NOMO-1 treated with DMSO at 0.1 percent for 48 hours (cell line): ENCODE data around the gene PRPF40B.

ENCODE experiments used
- DNase-seq: peaks from one replicate; lab custom pipeline; 2025; ENCODE audit not compliant: unreplicated experiment; lab: John Stamatoyannopoulos, UW

The PRPF40B gene

DNA sequence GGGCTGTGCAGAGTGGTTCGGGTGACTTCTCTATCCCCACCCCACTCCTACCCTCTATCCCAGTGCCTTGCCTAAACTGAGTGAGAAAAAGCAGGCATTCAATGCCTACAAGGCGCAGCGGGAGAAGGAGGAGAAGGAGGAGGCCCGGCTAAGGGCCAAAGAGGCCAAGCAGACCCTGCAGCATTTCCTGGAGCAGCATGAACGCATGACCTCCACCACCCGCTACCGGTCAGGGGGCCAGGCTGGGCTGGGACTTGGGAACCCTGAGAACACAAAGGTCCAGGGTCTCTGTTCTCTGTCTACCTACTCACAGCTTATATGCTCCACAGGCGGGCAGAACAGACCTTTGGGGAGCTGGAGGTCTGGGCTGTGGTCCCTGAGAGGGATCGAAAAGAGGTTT, 11.7 kb downstream of the PRPF40B start:
- DNase-seq: no peak

DNA sequence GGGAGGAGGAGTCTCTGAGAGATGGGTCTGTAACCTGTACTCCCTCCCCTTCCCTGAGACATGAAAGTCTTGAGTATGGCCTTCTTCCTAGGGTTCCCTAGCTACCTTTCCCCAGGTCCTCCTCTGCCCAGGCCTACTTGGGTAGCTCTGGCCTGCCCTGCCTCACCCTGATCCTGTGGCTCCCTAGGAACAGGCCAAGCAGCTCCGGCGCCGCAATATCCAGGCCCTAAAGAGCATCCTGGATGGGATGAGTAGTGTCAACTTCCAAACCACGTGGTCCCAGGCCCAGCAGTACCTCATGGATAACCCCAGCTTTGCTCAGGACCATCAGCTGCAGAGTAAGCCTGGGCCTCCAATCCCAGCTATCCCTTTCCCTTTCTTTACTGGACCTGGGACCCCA, 12.3 kb downstream of the PRPF40B start:
- no peak for DNase-seq

DNA sequence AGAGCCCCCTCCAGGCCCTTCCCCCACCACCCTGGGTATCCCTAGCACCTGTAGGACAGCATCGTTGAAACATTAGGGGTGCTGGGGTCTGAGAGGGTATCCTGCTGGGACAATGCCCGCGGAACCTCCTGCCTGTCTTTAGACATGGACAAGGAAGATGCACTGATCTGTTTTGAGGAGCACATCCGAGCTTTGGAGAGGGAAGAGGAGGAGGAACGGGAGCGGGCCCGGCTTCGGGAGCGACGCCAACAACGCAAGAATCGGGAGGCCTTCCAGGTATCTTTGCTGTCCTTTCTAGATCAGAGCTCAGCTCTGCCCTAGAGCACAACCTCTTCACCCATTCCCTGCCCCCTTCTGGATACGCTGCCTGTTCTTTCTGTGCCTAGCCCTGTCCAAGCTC, 13.2 kb downstream of the PRPF40B start:
- no peak for DNase-seq

DNA sequence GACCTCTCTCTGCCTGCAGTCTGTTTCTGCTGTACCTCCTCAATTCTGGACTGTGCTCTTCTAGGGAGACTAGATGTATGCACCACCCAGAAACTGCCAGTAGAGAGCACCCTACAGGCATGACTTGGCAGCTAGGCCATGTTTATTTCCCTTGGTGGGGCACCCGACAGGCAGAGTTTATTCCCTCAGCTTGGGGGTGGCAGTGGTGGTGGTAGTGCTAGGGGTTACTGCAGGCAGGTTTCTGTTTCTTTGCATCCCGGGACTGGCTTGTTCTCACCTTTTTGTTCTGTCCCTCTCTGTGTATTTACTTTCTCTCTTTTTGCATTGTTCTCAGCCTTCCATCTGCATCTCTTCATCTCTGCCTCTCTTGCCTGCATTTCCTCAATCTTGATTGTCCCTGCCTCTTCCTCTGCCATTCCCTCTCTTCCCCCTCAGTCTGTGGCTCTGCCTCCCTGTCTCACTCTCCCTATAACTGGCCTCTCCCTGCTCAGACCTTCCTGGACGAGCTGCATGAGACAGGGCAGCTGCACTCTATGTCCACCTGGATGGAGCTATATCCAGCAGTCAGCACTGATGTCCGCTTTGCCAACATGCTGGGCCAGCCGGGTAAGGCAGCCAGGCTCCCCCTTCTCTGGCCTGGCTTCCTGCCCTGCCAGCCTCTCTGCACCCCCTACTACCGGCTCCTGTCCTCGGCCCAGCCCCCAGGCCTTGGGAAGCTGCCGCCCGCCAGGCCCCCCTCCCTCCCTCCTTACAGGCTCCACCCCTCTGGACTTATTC, 13.8 kb downstream of the PRPF40B start:
- peak; percentile 37 for DNase-seq

DNA sequence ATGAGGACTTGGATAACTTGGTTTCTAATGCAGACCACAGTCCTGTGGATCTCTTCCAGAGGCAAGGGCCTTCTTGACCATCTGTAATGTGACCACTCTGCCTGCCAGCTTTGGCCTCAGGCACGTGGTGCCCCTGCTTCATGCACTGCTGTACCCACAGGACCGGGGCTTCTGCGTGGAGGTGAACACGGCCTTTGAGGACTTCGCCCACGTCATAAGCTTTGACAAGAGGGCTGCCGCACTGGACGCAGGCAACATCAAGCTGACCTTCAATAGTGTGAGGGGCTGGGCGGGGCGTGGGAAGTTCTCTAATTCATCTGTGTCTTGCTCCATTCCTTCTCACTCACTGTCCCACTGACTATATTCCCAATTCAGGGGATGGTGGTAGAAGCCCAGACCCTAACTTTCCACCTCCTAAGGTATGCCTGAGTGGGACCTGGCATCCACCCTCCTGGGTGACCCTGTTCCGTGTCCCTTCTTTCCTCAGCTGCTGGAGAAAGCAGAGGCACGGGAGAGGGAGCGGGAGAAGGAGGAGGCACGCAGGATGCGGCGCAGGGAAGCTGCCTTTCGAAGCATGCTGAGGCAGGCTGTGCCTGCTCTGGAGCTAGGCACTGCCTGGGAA, 18.5 kb downstream of the PRPF40B start:
- no peak for DNase-seq

DNA sequence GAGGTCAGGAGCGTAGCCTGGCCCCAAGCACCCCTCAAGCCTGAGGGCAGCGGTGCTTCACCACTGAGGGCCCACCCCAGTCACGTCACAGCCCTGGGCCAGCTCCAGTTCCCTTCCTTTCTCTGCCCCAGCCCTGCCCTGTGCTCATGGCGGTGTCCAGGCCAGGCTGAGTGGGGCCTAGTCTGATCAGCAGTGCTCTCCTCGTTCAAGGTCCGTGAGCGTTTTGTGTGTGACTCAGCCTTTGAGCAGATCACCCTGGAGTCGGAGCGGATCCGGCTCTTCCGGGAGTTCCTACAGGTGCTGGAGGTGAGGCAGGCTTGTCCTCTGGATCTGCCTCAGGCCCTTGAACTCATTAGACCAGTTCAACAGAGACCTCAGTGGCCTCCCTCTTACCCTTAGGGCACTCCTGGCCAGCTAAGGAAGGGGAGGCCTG, 19.0 kb downstream of the PRPF40B start:
- no peak for DNase-seq

DNA sequence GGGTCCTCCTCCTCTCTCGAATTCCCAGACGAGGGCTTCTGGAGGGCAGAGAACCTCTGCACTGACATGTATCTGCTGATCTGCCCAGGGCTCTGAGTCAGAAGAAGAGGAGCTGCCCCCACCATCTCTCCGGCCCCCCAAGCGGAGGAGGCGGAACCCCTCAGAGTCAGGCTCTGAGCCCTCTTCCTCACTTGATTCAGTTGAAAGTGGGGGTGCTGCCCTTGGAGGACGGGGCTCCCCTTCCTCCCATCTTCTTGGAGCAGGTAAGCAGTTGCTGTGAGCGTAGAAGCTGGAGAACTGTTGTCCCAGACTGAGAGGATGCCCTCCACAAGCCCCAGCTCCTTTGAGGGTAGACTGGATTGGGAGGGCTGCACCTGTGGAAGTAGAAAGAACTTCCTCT, 19.8 kb downstream of the PRPF40B start:
- DNase-seq: no peak

DNA sequence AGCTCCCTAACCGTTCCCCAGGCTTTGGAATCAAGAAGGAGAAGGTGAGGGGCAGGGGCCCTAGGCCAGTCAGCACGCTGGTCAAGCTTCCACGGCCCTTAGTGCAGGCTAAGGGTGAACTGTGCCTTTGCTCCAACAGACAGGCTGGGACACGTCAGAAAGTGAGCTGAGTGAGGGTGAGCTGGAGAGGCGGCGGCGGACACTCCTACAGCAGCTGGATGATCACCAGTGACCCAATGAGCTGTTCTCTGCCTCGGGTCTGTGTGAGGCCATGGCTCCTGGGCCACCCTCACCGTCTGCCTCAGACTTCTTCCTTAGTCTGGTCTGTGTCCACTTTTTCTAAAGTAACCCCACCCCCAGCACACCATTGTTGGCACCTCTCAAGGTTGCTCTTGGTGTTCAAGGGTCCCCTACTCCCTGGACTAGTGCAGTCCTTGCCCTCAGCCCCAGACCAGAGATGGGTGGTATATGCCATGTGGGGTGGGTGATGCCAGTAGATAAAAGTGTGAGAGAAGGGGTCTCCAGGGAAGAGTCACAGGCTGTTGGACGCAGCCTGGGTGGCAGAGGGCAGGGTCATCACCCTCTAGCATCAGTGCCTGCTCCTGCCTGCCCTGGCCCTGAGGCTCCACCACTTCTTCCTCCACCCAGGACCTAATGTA, 20.7 kb downstream of the PRPF40B start:
- no peak for DNase-seq

DNA sequence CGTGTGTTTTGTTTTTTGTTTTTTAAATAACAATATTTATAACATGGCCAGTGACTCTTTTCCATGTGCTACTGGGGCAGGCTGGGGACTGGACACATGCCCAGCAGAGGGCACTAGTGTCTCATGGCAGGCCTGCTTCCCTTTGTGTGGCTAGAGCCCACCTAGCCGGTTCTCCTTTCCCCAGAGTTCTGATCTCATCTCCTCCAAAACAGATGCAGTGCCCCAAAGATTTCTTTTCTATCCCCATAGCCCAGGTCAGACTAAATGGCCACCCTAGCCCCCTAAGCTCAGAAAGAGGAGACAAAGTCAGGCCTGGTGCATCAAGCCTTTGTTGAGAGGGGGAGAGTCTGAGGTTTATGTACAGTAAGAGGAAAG, 21.2 kb downstream of the PRPF40B start:
- DNase-seq: peak; percentile 76

DNA sequence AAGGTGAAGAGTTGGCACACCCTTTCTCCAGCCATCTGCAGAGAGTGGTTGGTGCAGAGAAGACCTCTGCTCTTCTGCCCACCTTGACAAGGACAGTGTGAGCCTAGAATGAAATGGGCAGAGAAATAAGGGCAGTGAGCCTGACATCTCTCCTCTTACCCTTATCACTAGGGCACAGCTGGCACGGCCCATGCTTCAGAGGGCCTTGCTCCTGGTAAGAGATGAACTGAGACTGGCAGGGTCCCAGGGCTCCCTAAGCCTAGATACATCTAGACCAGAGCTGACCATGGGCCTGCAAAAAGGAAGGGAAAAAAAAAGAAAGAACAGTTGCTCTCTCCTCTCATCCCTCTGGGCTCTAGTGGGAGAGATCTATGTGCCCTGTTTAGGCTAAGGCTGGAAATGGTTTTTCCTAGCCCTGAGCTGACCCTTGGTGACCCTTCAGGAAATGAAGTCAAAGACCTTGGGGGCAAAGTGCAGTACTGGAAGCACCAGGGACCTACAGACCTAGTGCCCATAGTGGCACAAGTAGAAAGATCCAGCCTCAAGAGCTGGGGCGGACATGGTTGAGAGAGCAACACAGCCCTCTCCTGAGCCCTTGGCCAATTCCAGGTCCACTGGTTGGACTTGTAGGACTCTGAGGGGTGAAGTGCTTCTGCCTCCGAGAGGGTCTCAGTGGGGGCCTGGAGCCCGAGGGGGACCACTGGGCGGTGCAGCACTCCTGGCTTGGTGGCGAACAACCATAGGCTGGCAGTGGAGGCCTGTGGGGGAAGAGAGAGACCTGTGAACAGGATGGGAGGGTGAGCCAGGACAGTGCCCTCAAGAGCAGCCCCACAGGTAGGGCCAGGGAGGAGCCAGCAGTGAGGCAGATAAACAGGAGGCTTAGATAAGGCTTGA, 22.0 kb downstream of the PRPF40B start:
- no peak for DNase-seq

DNA sequence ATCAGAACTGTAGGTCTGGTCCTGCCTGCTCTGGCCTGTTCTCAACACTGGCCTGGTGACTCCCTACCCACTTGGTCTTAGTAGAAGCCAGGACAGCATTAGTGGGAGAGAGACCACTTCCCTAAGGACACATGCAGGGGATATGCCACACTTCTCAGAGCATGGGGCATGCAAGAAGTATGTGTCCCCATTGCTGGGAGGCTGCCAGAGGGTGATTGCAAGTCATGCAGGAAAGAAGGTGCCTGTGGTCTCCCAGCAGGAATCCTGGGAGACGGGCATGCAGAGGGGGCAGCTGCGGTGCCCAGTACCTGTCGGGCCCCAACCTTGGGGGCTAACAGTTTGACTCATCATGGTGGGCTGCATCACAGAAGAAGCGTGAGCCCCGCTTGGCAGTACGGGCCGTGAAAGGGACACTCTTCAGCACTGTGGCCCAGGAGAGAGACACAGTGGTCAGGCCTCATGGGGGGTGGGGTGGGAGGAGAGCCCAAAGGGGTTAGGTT, 23.0 kb downstream of the PRPF40B start:
- DNase-seq: no peak

DNA sequence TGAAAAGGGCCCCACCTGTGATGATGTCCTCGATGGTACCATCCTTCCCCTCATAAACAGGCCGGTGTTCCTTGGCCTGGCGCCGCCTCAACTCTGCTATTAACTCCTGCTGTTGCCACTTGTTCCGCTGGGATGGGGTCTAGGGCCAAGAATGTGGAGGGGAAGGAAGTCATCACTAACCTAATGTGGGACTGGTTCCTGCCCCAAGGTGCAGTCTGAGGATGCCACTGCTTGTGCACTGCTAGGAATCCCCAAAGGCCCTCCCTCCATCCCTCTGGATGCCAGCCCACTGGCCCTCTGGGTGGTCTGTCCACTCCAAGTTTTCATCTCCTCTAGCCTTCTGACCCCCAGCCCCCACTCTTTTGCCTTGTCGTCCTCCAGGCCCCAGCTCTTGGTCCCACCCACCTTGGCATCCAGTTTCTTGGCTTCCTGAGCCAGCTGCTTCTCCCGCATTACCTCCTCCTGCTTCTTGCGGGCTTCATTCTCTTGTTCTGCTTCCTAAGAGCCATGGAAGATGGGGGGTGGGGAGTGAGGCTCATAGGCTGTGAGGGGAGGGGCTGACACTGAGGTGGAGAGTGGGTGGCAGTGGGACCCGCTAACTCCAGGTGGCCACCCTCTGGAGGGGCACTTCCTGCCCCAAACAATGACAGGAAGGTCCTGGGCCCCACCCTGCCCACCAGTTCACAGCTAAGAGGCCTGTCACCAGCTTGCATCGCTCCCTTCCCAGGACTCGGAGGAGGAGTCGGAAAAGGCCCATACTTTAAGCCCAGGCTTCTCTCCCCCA, 23.7 kb downstream of the PRPF40B start:
- DNase-seq: no peak

DNA sequence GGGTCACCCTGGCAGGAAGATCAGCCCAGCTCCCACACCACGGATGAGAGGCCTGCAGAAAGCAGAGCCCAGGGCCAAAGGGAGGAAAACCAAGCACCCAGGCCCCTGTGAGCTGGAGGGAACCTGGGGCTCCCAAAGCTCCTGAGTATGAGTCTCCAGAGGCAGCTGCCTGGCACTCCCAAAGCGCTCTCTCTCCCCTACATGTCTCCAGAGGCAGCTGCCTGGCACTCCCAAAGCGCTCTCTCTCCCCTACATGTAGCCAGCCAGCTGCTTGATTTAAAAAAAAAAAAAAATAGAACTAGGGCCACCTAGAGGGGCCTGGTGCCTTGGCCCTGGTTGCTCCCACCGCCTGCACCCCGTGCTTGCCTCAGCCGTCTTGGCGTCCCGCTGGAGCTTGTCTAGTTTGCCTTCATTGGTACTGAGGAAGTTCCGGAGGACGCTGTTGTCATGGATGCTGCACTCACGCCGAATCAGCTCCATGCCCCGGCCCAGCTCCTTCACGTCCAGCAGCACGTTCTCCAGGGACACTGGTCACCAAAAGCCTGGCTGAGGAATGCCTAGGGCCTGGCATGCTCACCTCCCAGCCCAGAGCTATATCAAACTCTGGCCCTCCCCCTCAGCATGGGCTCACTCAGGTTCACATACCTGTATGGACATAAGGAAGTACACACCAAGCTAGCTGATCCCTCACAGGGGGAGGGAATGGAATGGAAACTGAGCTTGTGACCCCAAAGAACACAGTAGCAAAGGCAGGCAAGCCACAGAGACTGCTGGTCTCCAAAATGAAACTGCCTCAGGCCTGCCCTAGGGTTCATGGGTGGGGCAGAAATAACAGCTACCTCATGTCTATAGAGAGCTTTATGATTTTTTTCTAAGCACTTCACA, 24.7 kb downstream of the PRPF40B start:
- DNase-seq: no peak

DNA sequence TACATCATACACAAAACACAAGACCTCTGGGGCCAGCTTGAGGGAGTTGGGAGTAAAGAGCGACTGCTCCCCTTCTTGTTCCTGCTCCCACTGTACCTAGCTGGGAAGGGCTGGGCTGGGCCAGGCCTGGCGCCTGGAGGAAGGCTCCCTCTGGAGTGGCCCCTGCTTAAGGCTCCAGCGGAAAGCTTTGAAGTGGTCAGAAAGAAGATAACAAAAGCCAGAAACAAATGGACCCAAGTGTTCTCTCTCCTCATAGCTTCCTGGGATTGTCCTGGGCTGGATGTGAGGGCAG, 25.3 kb downstream of the PRPF40B start:
- no peak for DNase-seq

DNA sequence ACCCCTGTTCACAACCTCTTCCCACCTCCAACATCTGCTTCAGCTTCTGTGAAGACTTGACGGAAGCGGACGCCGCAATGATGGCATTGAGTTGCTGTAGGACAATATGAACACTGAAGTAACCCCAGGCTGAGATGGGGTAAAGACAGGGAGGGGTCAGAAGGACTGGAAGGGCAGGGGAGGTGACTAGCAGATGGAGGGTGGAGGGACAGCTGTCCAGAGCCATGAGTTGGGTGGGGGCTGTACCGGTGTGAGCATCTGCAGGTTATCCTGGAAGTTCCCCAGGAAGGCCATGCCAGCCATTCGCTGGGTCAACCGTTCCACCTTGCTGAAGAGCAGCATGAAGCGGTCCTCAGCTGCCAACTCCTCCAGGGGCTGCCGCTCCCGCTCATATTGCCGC, 26.1 kb downstream of the PRPF40B start:
- no peak for DNase-seq

DNA sequence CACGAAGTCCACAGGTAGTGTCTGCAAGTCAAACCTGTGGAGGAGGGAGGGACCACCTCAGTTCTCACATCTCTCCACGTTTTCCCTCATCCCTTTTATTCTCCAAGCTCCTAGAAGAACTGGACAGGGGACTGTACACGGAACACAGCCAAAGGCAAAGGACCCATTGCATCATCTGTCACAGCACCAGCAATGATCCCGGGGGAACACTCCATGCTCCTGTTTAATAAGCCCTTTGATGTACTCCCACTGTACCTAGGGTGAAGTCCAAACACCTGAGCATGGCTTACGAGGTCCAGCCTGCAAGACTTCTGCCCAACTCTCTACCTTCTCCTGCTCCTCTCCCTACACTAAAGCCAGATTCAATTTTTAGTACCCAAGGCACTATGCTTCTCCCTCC, 26.5 kb downstream of the PRPF40B start:
- DNase-seq: no peak

DNA sequence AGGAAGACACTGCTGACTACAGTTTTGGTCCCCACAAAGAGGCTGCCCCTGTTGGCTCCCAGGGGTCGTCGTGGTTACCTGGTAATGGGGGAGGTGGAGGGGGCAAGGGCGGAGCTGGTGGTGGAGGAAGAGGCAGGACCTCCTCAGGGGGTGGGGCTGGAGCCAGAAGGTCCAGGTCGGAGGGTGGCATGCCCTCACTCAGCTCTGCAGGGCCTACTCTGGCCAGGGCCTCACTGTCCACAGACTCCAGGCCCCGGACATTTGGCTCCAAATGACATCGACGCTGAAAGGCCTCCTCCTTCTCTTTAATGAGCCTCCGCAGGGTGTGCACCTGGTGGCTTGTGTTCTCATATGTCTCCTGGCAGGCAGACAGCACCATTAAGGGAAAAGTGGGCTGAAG, 28.5 kb downstream of the PRPF40B start:
- DNase-seq: no peak

DNA sequence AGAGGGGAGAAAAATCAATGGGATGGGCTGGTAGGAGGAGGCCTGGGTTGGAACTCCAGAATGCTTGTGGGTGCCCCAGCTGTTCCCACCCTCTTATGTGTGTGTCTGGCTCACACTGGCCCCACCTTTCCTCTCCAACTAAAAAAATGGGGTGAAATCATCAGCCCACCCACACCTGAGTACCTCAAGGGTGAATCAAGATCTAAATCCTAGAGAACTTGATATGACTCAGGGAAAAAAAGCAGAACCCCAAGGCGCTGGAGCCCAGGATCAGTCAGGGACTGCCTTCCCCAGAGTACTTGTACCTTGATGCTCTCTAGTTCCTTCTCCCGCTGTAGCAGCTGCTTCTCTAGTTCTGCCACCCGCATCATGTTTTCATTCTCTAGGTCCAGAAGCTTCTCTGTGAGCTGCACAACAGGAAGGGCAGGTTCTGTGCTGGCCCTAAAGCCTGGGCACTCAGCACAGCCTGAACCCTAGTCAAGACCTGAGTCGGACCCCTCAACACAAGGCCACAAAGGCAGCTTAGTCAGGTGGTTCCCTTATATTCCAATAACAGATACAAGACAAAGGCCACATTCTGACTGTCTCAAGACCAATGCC, 29.7 kb downstream of the PRPF40B start:
- no peak for DNase-seq

DNA sequence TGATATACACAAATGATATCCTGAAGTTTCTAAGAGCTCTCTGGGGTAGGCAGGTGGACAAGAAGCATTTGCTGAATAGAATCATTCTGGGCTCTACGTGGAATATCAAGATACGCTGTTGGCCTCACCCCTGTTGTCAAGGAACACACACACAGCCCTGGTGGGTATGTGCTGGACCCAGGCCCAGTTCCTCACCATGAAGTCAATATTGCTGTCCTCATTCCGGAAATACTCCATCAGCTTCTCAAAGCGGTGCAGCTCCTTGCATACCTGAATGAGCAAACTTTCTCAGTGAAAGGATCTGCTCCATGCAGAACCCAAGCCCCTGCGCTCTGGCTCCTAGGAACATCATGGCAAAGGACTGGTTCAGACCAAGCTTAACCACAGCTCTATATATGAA, 31.4 kb downstream of the PRPF40B start:
- no peak for DNase-seq
